GM23338 (cell line): ENCODE measurements around the gene SIGLEC8. TPM values are rescaled to one million over a fixed set of nuclear protein-coding genes. Genes with fewer than 3 reads are reported as not detected.

Experiments used
- ATAC-seq: fragments of 200-7000 bp; cut with Tn5 transposase; 3 replicates; pipeline ENCODE4 v1.9.1; 2020
- DNase-seq: peaks from one replicate; pipeline ENCODE4 v3.0.0-alpha.2; 2015; ENCODE audit warnings: low spot score
- H2AFZ ChIP-seq: fragments of 200-600 bp; sonication (generic); 2 replicates; pipeline ENCODE4 v1.8.0; 2016; ENCODE audit warnings: antibody characterized with exemption, mild to moderate bottlenecking, moderate library complexity
- H3F3A ChIP-seq: fragments of 200-600 bp; sonication (generic); replicated peaks from 2 replicates; pipeline ENCODE4 v1.8.0; 2017; ENCODE audit warnings: antibody characterized with exemption, mixed run types, low read depth
- H3K27ac ChIP-seq: fragments of 200-600 bp; sonication (generic); 2 replicates; pipeline ENCODE4 v1.6.1; 2016; ENCODE audit warnings: low read depth
- H3K27me3 ChIP-seq: fragments of 200-600 bp; sonication (generic); 2 replicates; pipeline ENCODE4 v1.8.0; 2016; ENCODE audit warnings: mild to moderate bottlenecking, mixed run types, moderate library complexity; ENCODE audit not compliant: insufficient read depth
- H3K36me3 ChIP-seq: fragments of 200-600 bp; sonication (generic); 2 replicates; pipeline ENCODE4 v1.8.0; 2016; ENCODE audit warnings: mild to moderate bottlenecking; ENCODE audit not compliant: insufficient read depth
- H3K4me1 ChIP-seq: fragments of 200-600 bp; sonication (generic); 2 replicates; pipeline ENCODE4 v1.8.0; 2016; ENCODE audit warnings: mild to moderate bottlenecking, moderate library complexity; ENCODE audit not compliant: insufficient read depth
- H3K4me2 ChIP-seq: fragments of 200-600 bp; sonication (generic); 2 replicates; pipeline ENCODE4 v1.7.1; 2017; ENCODE audit warnings: mixed run types
- H3K4me3 ChIP-seq: fragments of 200-600 bp; sonication (generic); 2 replicates; pipeline ENCODE4 v1.6.1; 2016; ENCODE audit warnings: mixed run types
- H3K79me2 ChIP-seq: fragments of 200-600 bp; sonication (generic); replicated peaks from 2 replicates; pipeline ENCODE4 v1.8.0; 2017; ENCODE audit warnings: mild to moderate bottlenecking; ENCODE audit not compliant: insufficient read depth
- H3K9me2 ChIP-seq: fragments of 200-600 bp; sonication (generic); 2 replicates; pipeline ENCODE4 v1.8.0; 2017; ENCODE audit not compliant: insufficient read depth
- H4K20me1 ChIP-seq: fragments of 200-600 bp; sonication (generic); replicated peaks from 2 replicates; pipeline ENCODE4 v1.8.0; 2017; ENCODE audit warnings: mild to moderate bottlenecking; ENCODE audit not compliant: insufficient read depth
- H3K27ac Mint-ChIP-seq: 2 replicates; pipeline ENCODE4 v1.8.0; 2020; ENCODE audit warnings: inconsistent platforms, mild to moderate bottlenecking, moderate library complexity, mixed read lengths
- H3K27me3 Mint-ChIP-seq: 3 replicates; pipeline ENCODE4 v1.8.0; 2022; ENCODE audit warnings: low read depth, mild to moderate bottlenecking, moderate library complexity, mixed read lengths, inconsistent platforms; ENCODE audit not compliant: insufficient read depth, poor library complexity
- H3K36me3 Mint-ChIP-seq: 3 replicates; pipeline ENCODE4 v1.8.0; 2021; ENCODE audit warnings: low read depth, mild to moderate bottlenecking, inconsistent platforms, moderate library complexity, mixed read lengths
- H3K4me1 Mint-ChIP-seq: 3 replicates; pipeline ENCODE4 v1.8.0; 2020; ENCODE audit warnings: mild to moderate bottlenecking, inconsistent platforms, mixed read lengths
- H3K4me3 Mint-ChIP-seq: 3 replicates; pipeline ENCODE4 v1.8.0; 2021; ENCODE audit warnings: moderate library complexity, mild to moderate bottlenecking, inconsistent platforms, mixed read lengths
- H3K9me3 Mint-ChIP-seq: 3 replicates; pipeline ENCODE4 v1.8.0; 2020; ENCODE audit warnings: moderate library complexity, mild to moderate bottlenecking, inconsistent platforms, mixed read lengths
- CREB1 ChIP-seq: fragments of 250-450 bp; sonication (Bioruptor Pico); IDR thresholded peaks from 2 replicates; pipeline ENCODE4 v1.5.0; 2020; ENCODE audit warnings: low read depth, mild to moderate bottlenecking, moderate library complexity
- EZH2 ChIP-seq: fragments of 200-600 bp; sonication (generic); IDR thresholded peaks from one replicate; pipeline ENCODE4 v1.8.0; 2017; ENCODE audit warnings: antibody characterized with exemption, mild to moderate bottlenecking, low read depth; ENCODE audit not compliant: unreplicated experiment
- EZH2phosphoT487 ChIP-seq: fragments of 200-600 bp; sonication (generic); IDR thresholded peaks from one replicate; pipeline ENCODE4 v1.8.1; 2018; ENCODE audit warnings: antibody characterized with exemption; ENCODE audit not compliant: unreplicated experiment
- JUNB ChIP-seq: IDR thresholded peaks from one replicate; pipeline ENCODE4 v1.6.1; 2016; ENCODE audit warnings: antibody characterized with exemption; ENCODE audit not compliant: unreplicated experiment
- NANOG ChIP-seq: IDR thresholded peaks from 2 replicates; pipeline ENCODE4 v1.6.1; 2016; ENCODE audit warnings: antibody characterized with exemption, borderline replicate concordance
- POLR2AphosphoS5 ChIP-seq: IDR thresholded peaks from 2 replicates; pipeline ENCODE4 v1.6.1; 2016; ENCODE audit warnings: antibody characterized with exemption, low read depth
- STAT1 ChIP-seq: IDR thresholded peaks from one replicate; pipeline ENCODE4 v1.6.1; 2016; ENCODE audit warnings: antibody characterized with exemption; ENCODE audit not compliant: unreplicated experiment
- ZNF114 ChIP-seq: fragments of 250-450 bp; sonication (Bioruptor Pico); IDR thresholded peaks from 2 replicates; pipeline ENCODE4 v1.5.0; 2020; ENCODE audit warnings: mild to moderate bottlenecking, moderate library complexity
- ZNF331 ChIP-seq: fragments of 250-450 bp; sonication (Bioruptor Pico); IDR thresholded peaks from 2 replicates; pipeline ENCODE4 v1.5.0; 2020; ENCODE audit warnings: low read depth, mild to moderate bottlenecking, moderate library complexity
- ZNF462 ChIP-seq: fragments of 250-450 bp; sonication (Bioruptor Pico); IDR thresholded peaks from 2 replicates; pipeline ENCODE4 v1.5.0; 2020; ENCODE audit warnings: mild to moderate bottlenecking, moderate library complexity
- polyA plus RNA-seq: library from polyadenylated mRNA; unstranded; fragments of >200 nt; fragmentation: Nextera tagmentation; extraction: Ambion mirVana; gene quantifications from 2 replicates; pipeline ENCODE4 v1.2.1, GENCODE V29; 2016
- total RNA-seq: library from RNA; depleted of rRNA; stranded (reverse); fragments of >200 nt; shearing (Covaris generic); gene quantifications from 2 replicates; pipeline ENCODE4 v1.2.3, GENCODE V29; 2014
- TF ChIP-seq, protein P1 (sequence below): IDR thresholded peaks from one replicate; pipeline ENCODE4 v1.6.1; 2018; ENCODE audit warnings: antibody characterized with exemption; ENCODE audit not compliant: unreplicated experiment
- TF ChIP-seq, protein P2 (sequence below): IDR thresholded peaks from 2 replicates; pipeline ENCODE4 v1.6.1; 2016; ENCODE audit warnings: antibody characterized with exemption
- TF ChIP-seq, protein P3 (sequence below), 2 experiments: fragments of 200-600 bp in 1 of 2; sonication (generic) in 1 of 2; conservative IDR thresholded peaks; 2 replicates each; pipeline versions ENCODE4 v1.5.1 to v1.6.1; 2016 to 2017; ENCODE audit warnings: antibody characterized with exemption in 2 of 2, low read depth in 2 of 2, mild to moderate bottlenecking in 2 of 2, moderate library complexity in 1 of 2

SIGLEC8 gene
- total and polyA plus RNA-seq, 2 experiments from 2014 or later, result not detected

DNA sequence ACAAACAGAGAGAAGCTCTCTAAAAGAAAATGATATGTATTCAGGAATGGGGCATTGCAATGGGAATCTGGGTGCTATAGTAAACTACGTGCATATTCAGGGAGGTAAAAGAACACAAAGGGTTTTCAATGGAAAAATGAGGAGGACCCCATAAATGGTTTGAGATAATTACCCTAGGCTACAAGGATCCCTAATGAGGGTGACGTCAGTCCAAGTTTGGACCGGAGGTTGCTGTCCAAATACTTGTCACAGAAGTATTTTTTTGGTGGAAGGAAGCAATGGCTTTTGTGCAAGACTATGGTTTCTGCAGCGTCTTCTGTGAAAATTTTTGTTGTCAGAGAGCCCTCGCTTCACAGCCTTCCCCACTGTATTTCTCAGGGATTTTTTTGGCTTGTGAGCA lies 19.1 kb upstream of the SIGLEC8 start:
- Histone ChIP-seq H3K27ac (no peak overlapping the region), H3K4me1 (no peaks in the 10 kb centered on the region), H3K27me3 (no peaks in the 10 kb centered on the region), H4K20me1 (no peaks in the 10 kb centered on the region), H3K4me3 (no peak overlapping the region), H3K36me3 (no peaks in the 10 kb centered on the region), H3K79me2 (no peaks in the 10 kb centered on the region), H3F3A (no peaks in the 10 kb centered on the region), H2AFZ (no peak overlapping the region), H3K4me2 (no peak overlapping the region), H3K9me2 (0 out of 2 replicates have a peak, but pooled peaks cover 3% of the 10 kb centered on the region)
- no peak for TF ChIP-seq STAT1
- no peak for TF ChIP-seq EZH2
- no peak for TF ChIP-seq POLR2AphosphoS5
- TF ChIP-seq, protein P1, sequence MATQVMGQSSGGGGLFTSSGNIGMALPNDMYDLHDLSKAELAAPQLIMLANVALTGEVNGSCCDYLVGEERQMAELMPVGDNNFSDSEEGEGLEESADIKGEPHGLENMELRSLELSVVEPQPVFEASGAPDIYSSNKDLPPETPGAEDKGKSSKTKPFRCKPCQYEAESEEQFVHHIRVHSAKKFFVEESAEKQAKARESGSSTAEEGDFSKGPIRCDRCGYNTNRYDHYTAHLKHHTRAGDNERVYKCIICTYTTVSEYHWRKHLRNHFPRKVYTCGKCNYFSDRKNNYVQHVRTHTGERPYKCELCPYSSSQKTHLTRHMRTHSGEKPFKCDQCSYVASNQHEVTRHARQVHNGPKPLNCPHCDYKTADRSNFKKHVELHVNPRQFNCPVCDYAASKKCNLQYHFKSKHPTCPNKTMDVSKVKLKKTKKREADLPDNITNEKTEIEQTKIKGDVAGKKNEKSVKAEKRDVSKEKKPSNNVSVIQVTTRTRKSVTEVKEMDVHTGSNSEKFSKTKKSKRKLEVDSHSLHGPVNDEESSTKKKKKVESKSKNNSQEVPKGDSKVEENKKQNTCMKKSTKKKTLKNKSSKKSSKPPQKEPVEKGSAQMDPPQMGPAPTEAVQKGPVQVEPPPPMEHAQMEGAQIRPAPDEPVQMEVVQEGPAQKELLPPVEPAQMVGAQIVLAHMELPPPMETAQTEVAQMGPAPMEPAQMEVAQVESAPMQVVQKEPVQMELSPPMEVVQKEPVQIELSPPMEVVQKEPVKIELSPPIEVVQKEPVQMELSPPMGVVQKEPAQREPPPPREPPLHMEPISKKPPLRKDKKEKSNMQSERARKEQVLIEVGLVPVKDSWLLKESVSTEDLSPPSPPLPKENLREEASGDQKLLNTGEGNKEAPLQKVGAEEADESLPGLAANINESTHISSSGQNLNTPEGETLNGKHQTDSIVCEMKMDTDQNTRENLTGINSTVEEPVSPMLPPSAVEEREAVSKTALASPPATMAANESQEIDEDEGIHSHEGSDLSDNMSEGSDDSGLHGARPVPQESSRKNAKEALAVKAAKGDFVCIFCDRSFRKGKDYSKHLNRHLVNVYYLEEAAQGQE, result no peak
- TF ChIP-seq JUNB, result no peak
- TF ChIP-seq, protein P2, sequence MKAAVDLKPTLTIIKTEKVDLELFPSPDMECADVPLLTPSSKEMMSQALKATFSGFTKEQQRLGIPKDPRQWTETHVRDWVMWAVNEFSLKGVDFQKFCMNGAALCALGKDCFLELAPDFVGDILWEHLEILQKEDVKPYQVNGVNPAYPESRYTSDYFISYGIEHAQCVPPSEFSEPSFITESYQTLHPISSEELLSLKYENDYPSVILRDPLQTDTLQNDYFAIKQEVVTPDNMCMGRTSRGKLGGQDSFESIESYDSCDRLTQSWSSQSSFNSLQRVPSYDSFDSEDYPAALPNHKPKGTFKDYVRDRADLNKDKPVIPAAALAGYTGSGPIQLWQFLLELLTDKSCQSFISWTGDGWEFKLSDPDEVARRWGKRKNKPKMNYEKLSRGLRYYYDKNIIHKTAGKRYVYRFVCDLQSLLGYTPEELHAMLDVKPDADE, result no peak
- TF ChIP-seq, protein P3, sequence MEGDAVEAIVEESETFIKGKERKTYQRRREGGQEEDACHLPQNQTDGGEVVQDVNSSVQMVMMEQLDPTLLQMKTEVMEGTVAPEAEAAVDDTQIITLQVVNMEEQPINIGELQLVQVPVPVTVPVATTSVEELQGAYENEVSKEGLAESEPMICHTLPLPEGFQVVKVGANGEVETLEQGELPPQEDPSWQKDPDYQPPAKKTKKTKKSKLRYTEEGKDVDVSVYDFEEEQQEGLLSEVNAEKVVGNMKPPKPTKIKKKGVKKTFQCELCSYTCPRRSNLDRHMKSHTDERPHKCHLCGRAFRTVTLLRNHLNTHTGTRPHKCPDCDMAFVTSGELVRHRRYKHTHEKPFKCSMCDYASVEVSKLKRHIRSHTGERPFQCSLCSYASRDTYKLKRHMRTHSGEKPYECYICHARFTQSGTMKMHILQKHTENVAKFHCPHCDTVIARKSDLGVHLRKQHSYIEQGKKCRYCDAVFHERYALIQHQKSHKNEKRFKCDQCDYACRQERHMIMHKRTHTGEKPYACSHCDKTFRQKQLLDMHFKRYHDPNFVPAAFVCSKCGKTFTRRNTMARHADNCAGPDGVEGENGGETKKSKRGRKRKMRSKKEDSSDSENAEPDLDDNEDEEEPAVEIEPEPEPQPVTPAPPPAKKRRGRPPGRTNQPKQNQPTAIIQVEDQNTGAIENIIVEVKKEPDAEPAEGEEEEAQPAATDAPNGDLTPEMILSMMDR (conservative IDR thresholded peaks at IDR 0.05; ENCODE audit: low read depth in 2 of 2), result no peak
- TF ChIP-seq ZNF114 (CRISPR knock-in tag), result no peak
- TF ChIP-seq EZH2phosphoT487, result no peak
- no peak for TF ChIP-seq NANOG
- no peak for TF ChIP-seq ZNF331 (CRISPR knock-in tag)
- no peak for TF ChIP-seq ZNF462 (CRISPR knock-in tag)
- TF ChIP-seq CREB1 (CRISPR knock-in tag), result no peak
- no peak overlapping the region for H3K27ac Mint-ChIP-seq
- DNase-seq, result no peak
- H3K9me3 Mint-ChIP-seq, result peaks cover 77% of the 10 kb centered on the region
- no peak overlapping the region for H3K4me3 Mint-ChIP-seq
- no peak for ATAC-seq
- peaks cover 20% of the 10 kb centered on the region for H3K27me3 Mint-ChIP-seq
- H3K4me1 Mint-ChIP-seq, result no peaks in the 10 kb centered on the region
- H3K36me3 Mint-ChIP-seq, result peaks cover 24% of the 10 kb centered on the region
